IPS DF 4.7 (cell line): Measurements from ENCODE around the gene ERCC5.

ENCODE experiments used
- DNase-seq: peaks from one replicate; pipeline ENCODE4 v3.0.0-alpha.2; 2013; ENCODE audit warnings: low spot score; ENCODE audit errors: extremely low read depth

The ERCC5 gene

DNA sequence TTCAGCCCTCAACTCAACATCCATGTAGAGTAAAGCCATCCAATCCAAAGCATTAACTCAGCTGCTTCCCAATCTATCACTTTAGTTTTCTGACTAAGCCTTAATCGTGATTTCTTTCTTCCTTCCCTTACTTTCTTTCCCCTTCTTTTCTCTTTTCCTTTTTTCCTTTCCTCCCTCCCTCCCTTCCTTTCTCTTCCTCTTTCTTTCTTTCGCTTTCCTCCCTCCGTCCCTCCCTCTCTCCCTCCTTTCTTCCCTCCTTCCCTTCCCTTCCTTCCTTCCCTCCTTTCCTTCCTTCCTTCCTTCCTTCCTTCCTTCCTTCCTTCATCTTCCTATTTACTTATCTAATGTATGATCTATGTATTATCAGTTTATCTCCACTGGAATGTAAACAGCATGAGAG, 71.2 kb downstream of the ERCC5 start:
- no peak for DNase-seq

DNA sequence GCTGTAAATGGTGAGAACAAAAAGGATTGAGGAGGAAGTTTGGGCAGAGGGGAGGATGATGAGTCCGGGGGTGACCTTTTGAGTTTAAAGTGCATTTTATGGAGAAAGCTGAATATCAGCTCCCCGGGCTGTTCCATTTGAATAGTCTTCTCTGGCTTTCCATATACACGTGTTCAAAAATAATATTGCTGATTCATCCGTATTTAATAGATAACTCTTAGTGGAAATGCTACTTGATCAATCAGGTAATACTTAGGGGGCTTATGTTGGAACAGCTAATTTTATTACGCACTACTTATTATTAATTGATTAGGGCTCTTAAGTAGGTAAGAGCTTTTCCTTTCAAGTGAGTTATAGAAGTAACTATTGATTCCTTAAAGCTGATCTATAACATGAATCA, 76.4 kb downstream of the ERCC5 start:
- DNase-seq: no peak
